ENCODE data around the gene PTPRG.

The PTPRG gene

DNA sequence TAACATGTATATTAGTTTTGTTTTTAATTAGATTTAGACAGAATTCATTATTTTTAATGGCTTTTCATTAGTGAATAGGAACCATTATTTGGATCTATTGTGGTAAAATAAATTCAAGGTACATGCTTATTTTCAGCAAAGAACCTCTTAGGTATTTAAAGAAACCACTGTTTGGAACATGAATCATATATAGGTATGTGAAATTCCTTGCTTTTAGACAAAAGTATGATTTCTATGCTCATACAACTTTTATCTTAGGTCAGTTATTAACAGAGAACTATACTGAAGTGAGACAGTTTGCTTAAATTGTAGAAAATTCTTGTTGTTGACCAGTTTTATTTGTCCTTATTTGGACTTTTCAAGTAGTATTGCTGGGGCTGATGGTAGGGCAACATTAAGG is 422.1 kb downstream of the PTPRG start:
- DNase-seq: no peak

DNA sequence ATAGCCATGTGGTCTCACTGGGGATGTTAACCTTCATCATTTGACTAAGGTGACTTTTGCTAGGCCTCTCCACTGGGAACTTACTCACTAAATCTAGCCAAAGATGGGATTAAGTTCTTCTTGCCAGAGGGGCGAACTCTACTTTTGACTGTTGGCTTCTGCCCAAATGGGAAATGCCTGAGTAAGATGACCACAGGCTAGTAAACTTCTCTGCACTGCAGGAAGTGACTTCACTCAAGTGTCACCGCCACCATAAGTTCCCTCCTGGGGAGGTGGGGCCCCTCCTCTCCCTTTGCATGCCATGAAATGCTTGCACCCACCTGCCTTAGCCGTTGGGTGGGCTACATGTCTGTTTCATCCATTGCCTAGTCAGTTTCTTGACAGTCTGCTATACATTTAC is 423.6 kb downstream of the PTPRG start:
- no peak for DNase-seq

DNA sequence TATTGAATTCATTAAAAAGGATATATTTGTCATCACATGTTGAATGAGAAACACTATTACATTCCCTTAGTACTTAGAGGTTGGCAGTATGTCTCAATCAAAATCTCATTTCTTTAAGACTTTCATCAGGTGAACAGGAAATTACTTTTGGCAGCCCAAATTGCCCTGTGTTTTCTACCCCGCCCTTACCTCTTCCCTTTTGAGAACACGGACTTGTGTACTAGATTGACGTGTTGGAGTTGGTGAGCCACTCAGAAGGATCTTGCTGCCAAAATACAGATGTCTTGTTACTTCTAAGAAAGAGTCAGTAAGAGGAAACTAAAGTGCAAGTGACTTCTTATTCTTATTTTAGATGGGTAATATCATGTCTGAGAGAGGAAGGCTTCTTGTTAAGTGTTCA is 425.1 kb downstream of the PTPRG start:
- no peak for DNase-seq

DNA sequence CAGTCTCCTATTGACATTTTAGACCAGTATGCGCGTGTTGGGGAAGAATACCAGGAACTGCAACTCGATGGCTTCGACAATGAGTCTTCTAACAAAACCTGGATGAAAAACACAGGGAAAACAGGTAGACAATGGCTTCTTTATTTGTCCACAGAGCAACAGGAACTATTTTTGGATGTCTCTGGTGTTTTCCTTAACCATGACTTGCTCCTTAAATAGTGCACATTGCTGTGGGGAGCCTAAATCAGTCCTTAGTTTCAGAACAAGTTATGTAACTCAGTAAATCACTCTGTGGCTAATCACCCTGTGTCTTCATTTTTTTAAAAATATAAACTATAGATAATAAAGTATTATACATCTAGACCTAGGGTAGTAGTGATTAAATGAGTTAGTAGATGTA is 428.3 kb downstream of the PTPRG start:
- DNase-seq: no peak

DNA sequence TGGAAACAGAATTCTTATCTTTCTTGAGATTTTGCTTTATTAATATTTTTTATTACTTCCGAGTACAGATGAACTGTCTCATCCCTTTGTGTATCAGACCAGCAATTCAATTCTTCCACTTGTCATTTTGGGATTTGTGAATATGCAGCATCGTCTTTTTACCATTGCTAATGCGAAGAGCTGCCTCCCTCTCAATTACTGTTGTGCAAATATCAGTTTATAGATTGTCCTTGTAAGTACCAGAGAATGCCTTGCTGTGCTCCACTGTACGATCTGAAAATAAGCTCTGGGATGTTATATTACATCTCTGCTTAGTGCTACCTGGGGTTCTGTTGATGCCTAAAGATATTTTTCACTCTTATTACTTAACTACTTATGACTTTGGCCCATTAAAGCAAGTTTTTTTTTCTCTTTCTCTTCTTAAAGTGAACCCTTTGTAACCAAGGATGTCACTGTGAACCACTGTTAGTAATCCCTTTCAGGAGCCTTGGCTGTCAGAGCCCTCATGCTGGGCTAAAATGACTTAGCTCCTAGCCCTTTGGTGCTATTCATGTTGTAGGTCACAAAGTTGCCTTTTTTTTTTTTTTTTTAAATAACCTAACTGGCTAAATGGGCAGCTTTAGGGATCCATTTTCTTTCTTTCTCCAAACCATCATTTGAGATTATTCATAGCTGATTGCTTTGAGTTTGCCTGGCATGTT is 429.1 kb downstream of the PTPRG start:
- no peak for DNase-seq

DNA sequence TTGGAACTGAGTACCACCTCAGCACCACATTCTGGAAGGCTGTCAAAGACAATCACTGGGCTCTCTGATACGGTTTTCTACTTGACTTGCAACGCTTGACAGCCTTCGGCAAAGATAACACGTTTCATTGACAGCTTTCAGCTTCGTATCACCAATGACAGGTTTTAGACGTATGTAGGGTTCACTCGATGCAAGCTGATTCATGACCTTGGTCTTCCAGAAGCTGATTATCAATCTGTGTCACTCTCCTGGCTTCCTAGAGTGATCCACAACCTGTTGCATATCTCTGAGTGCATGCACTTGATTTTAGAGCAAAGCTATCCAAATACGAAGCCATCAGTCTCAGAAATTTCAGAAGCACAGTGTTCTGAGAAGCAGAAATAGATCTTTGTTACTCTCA is 430.3 kb downstream of the PTPRG start:
- no peak for DNase-seq

DNA sequence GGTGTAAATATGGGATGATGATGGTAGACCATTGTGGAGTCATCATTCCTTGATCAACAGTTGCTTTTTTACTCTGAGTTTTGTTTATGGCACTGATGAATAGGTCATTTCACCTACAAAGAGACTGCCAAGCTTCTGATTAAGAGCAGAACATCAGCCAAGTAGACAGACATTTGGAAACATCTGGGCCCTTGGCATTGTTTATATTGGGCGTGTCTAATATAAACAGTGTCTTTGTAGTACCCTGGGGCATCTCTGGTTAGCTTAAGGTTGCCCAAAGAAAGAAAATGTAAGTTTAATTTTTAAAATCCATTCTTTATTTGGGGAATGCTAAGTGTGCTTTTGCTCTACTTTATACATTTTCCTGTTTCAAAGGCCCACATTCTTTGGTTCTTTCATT is 435.0 kb downstream of the PTPRG start:
- DNase-seq: no peak

DNA sequence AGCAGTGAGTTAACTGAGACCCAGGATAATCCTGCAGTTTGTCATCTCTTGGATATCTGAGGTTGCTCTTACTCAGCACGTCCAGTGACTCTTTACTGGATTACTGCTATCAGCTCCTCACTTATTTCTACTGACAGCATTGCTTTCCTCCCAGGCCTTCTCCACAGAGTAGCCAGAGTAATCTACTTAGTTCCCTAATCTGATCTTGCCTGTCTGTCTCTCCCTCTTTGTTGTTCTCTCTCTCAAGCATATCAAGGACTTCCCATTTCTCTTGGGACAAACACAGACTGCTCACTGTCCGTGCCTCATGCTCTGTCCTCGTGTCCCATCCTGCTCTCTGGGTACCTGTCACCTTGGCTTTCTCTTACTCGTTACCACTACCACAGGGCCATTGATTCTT is 435.7 kb downstream of the PTPRG start:
- DNase-seq: no peak

DNA sequence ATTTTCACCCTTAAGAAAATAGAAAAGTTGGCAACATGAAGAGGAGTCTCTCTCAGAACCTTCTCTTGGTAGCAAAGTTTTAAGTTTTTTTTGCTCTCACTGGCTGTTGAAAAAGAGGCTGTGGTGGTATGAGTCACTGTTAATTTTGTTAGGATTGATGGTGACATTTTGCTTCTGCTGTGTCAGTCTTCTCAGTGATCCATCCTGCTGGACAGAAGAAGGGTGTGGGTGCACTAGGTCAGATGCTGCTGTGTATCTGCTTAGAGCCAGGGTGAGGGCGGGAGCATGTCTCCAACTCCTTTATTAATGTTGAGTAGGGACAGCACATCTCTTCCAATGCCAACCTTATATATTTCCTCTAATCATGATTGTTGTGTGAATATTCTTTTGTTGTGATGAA is 442.5 kb downstream of the PTPRG start:
- no peak for DNase-seq

DNA sequence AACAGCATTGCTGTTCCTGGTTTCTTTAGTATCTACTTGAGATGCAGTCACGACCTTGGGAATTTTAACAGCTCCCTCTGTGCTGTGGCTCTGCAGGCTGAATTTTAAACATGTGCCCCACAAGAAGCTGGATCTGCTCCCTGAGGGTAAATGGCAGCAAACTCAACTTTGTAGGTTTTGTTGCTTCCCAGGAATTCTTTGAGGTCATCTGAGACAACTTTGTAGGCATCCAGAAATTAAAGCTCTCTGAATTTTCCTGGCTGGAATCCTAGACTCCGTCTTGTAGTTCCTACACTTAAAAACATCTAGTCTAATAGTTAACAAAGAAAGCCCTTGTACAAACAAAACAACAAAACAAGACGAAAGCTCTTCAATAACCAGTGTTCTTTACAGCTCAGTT is 445.7 kb downstream of the PTPRG start:
- DNase-seq: no peak

DNA sequence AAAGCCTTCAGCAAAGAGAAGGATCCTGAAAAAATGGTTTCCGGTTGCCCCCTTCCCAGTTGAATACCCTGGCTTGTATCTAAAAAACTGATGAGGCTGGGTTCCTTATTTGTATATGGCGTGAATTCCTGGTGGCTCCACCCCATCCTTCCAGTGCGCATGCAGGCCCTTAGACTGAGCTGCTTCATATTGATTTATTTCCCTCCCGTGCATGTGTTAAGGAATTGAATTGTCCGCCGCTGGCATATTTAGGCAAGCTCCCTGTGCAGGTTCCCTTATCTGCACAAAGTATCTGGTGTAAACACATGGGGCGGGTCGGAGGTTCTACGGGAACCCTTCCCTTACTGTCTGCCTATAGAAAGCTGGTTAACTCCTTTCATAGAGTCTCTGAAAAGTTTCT is 449.6 kb downstream of the PTPRG start:
- DNase-seq: no peak

DNA sequence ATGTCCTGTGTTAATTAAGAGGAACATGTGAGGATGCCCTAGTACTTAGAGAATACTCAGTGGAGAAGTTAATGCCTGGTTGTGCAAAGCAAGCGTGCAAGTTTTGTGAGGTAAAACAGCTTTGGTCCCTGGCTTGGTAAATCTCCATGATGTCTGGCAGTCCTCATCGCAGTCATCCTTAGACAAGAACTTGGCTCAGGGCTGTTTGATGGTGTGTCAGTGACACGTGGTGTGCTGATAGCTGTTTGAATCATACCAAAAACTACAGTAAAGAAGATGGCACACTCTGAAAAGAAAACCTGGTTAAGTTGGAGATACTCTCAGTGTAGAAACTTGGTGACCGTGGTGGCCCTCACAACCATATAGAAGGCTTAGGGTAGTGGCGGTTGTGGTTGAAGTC is 450.3 kb downstream of the PTPRG start:
- DNase-seq: no peak

DNA sequence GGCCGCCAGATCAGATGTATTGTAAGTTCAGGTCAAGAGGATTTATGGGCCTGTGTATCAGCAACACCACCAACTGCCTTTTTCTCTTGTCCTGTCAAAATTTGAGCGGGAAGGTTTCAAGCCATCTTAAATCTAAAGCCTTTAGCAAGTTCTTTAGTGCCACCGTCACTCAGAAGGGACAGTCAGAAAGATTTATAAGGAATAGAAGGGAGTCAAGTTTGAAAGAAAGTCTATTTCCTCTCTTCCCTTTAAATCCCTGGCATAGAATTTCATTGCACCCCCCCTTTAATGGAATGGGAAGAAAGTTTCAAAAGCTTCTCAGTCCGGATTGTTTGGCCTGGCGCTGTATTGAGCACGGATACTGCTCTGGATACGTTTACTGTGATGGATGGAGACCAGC is 452.6 kb downstream of the PTPRG start:
- no peak for DNase-seq

DNA sequence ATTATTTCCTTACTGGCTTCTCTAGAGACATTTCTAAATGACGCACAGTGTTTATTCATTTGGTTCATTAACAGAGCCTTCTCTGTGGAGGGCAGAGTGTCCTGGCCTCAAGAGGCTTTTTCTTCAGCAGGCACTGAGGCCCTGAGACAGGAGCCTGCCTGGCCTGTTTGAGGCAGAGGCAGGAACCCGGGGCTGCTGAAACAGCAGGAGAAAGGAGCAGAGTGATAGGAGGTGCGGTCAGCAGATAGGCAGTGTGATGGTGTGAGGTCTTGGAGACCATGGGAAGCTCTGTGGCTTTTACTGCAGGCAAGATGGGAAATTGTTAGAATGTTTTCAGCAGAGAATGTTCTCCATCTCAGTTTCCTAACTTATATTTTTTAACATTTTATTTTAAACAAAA is 453.7 kb downstream of the PTPRG start:
- DNase-seq: no peak

DNA sequence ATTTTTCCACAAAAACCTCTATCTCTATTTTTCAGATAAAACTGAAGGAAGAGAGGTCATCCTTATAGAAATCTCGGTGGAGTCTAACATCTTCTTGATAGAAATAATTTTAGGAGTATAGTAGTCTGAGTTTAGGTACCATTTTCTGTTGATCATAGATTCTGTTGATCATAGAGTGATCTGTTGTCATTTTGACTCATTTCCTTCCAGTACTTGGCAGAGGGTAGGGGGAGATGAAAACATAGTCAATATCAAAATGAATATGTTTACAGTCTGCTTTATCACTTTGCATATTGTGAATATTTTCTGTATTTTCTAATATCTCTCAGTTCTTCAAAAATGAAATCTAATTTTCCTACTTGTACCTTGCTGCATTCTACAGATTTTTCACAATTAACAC is 458.5 kb downstream of the PTPRG start:
- no peak for DNase-seq

DNA sequence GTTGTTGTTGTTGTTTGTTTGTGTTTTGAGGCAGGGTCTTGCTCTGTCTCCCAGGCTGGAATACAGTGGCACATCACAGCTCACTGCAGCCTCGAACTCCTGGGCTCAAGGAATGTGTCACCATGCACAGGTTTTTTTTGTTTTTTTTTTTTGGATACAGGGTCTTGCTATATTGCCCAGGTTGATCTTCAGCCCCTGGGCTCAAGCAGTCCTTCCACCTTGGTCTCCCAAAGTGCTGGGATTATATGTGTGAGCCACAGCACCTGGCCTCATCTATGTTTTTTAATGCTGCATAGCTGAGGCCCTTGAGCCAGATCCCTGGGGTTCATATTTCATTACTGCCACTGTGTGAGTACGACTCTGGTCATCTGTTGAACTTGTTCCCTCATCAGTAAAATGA is 459.3 kb downstream of the PTPRG start:
- DNase-seq: no peak

DNA sequence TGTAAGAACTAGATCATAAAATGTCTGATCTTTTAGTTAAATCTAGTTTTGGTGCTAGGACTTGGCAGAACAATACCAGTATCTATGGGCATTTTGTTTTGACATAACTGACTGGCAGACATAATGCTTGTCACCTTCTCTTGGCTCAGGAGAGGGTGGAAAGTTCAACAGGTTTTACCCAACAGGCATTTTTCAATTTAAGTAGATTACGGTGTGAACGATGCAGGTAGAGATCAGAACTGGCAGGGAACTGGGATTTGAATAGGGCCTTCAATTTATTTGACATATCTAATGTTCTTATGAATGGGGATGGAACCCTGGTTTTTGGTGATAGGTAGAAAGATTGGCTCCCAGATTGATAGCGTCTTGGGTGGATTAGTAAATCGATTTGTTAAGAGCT is 460.9 kb downstream of the PTPRG start:
- no peak for DNase-seq

DNA sequence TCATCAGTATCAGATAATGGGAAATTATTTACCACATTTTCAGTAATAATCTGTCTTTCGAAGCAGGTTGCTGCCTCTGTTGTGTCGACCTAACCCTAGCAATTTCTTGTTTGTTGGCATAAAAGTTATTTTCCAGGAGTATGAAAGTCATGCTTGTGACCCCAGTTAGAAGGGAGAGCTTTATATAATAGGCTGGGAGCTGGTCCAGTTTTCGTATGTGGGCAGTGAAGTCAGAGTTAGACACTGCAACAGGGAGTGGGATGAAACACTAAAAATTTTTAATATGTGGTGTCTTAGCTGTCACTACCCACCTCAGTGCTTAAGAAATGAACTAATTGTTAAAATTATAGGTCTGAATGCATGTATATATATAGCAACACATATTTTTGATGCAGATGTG is 463.5 kb downstream of the PTPRG start:
- no peak for DNase-seq

DNA sequence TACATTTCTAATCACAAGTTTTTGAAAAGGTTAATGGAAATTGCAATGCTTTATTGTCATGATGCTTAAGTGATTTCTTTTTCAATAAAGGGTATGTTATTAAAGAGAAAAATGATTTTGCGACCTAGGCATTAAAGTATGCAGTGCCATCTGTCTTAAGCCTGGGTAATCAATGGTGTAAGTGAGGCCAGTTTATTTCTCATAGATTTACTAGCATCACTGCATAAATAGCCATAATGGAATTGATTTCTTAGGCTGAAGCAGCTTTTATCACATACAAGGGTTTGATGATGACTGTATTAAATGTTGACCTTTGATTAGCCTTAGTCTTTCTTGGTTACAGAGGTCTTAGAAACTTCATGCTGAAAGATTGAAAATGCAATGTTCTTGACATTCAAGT is 464.5 kb downstream of the PTPRG start:
- no peak for DNase-seq

DNA sequence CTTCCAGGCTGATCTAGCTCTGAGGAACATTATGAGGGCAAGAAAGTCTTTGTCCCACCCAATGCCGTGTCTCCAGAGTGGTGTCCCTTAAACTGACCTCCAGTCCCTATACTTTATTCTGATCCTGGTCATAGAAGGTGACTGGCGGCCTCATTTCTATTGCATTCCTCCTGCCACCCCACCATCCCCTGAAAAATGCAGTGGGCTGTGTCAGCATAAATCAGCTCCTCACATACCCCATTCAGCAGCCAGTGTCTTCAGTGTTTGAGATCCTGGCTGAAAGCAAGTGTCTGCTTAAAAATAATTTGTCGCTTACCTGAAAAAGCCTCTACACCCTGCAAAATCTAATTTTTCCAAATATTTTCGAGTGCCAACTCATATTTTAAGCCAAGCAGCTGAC is 465.9 kb downstream of the PTPRG start:
- no peak for DNase-seq

DNA sequence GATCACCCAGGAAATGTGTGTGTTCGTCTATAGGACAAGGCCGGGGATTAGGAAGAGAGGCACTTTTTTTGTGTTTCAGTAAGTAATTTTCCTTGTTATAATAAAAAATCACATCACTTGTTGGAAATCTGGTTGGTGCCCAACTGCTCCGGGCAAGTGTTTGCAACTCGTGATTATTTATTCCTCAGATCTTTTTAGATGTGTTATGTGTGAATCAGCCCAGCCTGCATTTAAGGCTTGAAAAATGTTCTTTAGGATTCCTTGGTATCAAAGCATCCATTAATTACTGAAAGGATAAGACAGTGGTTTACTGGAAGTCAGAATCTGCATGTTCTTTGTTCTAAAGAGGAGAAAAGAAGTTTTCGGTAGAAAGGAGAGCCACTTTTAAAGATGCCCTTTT is 466.4 kb downstream of the PTPRG start:
- no peak for DNase-seq

DNA sequence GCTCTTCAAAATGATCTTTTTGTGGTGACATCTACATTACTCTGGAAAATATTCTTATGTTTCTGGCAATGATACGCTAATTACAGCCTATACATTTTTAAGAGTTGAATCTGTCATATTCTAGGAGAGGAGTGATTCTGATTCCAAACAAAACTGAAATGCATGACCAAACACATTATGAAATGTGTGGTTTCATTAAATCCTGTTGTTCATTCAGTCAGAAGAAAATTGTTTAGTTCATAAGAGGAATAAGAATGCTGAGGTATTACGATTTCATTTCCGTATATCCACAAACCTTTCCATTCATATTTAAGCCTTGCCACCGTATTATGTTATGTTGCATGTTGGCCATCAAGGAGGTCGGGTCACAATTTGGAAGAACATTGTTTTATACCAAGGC is 466.9 kb downstream of the PTPRG start:
- no peak for DNase-seq

DNA sequence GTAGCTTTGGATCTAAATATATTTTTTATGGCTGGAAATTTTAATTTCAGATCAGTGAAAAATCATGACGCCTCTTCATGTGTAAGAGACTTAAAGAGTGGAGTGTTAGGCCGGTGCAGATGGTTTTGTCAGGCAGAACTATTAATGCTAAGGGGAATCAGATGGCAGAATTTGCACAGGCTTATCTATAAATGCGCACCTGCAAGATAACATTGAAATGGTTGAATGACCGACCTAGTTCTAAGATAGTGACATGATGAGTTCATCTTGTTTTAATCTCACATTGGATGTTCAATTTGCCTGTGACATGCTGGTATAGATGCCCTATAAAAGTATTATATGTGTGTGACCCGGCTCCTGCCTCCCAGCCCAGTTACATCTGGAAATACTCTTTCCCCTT is 471.4 kb downstream of the PTPRG start:
- no peak for DNase-seq

DNA sequence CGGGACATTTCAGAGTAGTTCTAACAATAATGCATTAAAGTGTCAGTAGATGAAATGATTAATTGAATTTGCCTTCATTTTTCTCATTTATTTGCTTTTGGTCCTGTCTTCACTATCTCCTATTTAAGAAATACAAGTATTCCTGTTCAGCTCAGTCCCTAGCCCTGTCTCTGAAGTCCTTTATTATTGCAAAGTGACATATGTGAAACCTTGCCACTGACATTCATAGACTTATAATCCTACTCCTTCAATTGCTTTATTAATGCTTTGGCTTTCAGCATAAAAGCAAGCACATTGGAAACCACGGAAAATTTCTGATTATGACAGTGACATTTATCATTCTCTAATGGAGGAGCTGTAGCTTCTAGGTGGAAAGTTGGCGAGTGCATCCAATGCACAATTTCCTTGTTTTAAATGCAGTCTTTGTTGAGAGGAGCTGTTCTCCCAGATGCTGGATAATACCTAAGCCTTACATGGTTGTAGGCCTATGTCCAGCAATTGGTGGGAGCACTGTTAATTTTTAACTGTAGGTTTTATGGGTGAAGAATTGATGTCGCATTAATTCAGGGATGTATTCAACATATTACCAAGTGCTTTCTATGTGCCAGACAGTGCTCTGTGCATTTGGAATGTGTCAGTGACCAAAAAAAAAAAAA is 474.2 kb downstream of the PTPRG start:
- DNase-seq: no peak

DNA sequence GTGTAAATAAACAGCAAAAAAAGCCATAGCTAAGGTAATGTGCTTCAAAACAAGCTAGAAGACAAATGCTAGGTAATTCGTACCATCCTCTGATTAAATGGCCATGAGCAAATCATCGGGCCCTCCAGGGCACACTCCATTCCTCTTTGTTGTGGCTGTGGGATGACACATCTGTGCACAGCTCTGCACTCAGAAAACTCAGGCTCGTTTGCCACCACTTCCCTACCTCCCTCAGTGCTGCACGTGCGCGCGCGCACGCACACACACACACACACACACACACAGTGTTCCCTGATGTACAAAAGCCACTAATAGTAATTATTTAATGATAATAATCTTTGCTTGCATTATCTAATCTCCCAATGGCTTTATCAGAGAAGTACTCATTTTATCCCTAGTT is 475.4 kb downstream of the PTPRG start:
- DNase-seq: no peak

Measured in hematopoietic multipotent progenitor cell treated with erythropoietin and hydrocortisone succinate and interleukin-3 and kit ligand, for 8 days (in vitro differentiated cells).